Loucy (cell line): Measurements from ENCODE around the gene DHX30.

Experiments
- H2AFZ ChIP-seq: fragments of 200-600 bp; sonication (generic); 2 replicates; pipeline ENCODE4 v1.6.0; 2016; ENCODE audit warnings: antibody characterized with exemption, mild to moderate bottlenecking, low read length, moderate library complexity
- H3F3A ChIP-seq: fragments of 200-600 bp; 2 replicates; pipeline ENCODE4 v1.6.0; 2016; ENCODE audit warnings: antibody characterized with exemption, low read depth, mild to moderate bottlenecking
- H3K27me3 ChIP-seq: fragments of 200-600 bp; sonication (generic); 2 replicates; pipeline ENCODE4 v1.6.1; 2014; ENCODE audit warnings: low read length, mild to moderate bottlenecking; ENCODE audit not compliant: insufficient read depth, poor library complexity, severe bottlenecking
- H3K36me3 ChIP-seq: fragments of 200-600 bp; sonication (generic); 2 replicates; pipeline ENCODE4 v1.6.1; 2016; ENCODE audit warnings: low read length; ENCODE audit not compliant: insufficient read depth
- H3K4me1 ChIP-seq: fragments of 200-600 bp; sonication (generic); 2 replicates; pipeline ENCODE4 v1.5.1; 2014; ENCODE audit warnings: low read length, mild to moderate bottlenecking; ENCODE audit not compliant: insufficient read depth, poor library complexity, severe bottlenecking
- H3K4me2 ChIP-seq: fragments of 200-600 bp; sonication (generic); 2 replicates; pipeline ENCODE4 v1.6.0; 2014; ENCODE audit warnings: antibody characterized with exemption, low read length, low read depth, mild to moderate bottlenecking; ENCODE audit not compliant: poor library complexity, severe bottlenecking
- H3K4me3 ChIP-seq: fragments of 200-600 bp; sonication (generic); 2 replicates; pipeline ENCODE4 v1.5.1; 2014; ENCODE audit warnings: low read length, mild to moderate bottlenecking, mixed read lengths; ENCODE audit not compliant: poor library complexity, severe bottlenecking
- H3K79me2 ChIP-seq: fragments of 200-600 bp; sonication (generic); 2 replicates; pipeline ENCODE4 v1.6.1; 2014; ENCODE audit warnings: low read length; ENCODE audit not compliant: insufficient read depth
- H3K9ac ChIP-seq: fragments of 200-600 bp; sonication (generic); 2 replicates; pipeline ENCODE4 v1.6.0; 2014; ENCODE audit warnings: mild to moderate bottlenecking, low read depth, low read length, moderate library complexity; ENCODE audit not compliant: poor library complexity, severe bottlenecking
- H3K9me2 ChIP-seq: fragments of 200-600 bp; sonication (generic); replicated peaks from 2 replicates; pipeline ENCODE4 v1.6.1; 2016; ENCODE audit warnings: low read depth, low read length, mixed read lengths
- H3K9me3 ChIP-seq: fragments of 200-600 bp; sonication (generic); 2 replicates; pipeline ENCODE4 v1.6.1; 2014; ENCODE audit warnings: mild to moderate bottlenecking, antibody characterized with exemption, low read length, low read depth; ENCODE audit not compliant: insufficient read depth
- H4K20me1 ChIP-seq: fragments of 200-600 bp; sonication (generic); 2 replicates; pipeline ENCODE4 v1.6.0; 2014; ENCODE audit warnings: antibody characterized with exemption, low read length, mild to moderate bottlenecking; ENCODE audit not compliant: insufficient read depth, poor library complexity, severe bottlenecking
- CTCF ChIP-seq: fragments of 200-600 bp; sonication (generic); conservative IDR thresholded peaks from 2 replicates; pipeline ENCODE4 v1.5.1; 2014; ENCODE audit warnings: mild to moderate bottlenecking, antibody characterized with exemption, low read length
- EZH2phosphoT487 ChIP-seq: fragments of 200-600 bp; IDR thresholded peaks from 2 replicates; pipeline ENCODE4 v1.6.1; 2018; ENCODE audit warnings: antibody characterized with exemption, mild to moderate bottlenecking, moderate library complexity, borderline replicate concordance

Gene DHX30

DNA sequence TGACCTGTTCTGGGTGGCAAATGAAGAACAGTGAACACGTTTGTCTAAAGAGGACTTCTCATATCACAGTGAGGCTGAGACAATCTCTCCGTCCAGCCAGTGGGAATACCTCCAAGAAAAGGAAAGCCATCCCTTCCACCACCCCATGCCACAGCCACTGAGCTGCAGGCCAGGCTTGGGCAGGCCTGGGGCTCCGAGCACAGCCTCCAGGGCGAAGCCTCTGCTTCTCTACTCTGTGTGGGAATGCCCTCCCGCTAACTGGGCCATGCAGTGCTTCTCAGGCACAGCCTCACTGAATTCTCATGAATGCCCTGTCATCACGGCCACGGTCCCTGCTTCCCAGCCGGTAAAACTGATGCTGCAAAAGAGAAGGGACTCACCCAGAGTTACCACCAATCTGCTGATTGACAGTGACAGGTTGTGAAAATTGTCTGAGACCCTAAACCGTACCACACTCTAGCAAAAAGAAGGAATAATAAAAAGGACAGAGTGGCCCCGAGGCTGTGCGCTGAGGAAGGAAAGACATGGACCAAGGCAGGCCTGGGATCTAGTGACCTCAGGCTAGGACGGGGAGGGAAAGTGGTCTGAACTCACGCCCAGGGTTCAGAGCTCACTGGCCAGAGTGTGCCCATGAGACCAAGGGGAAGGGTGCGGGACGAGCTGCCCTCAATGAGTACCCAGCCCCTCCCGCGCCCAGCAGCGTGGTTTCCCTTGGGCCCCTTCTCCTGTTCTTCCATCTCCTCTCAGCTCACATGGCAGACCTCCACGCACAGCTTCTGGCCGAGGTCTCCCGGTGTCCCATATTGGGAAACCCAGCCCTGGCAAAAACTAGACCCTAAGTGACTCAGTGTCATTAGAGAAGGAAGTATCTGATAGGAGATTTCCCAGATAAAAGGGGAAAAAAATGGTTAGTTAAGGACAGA lies 52.8 kb downstream of the DHX30 start:
- Histone ChIP-seq H3K9me2 (no peaks in the 10 kb centered on the region), H3K9me3 (no peaks in the 10 kb centered on the region), H3K4me1 (no peaks in the 10 kb centered on the region), H3K9ac (no peak overlapping the region), H3K4me2 (no peak overlapping the region), H3K79me2 (no peaks in the 10 kb centered on the region), H4K20me1 (no peaks in the 10 kb centered on the region), H3K4me3 (no peak overlapping the region), H3F3A (no peaks in the 10 kb centered on the region), H3K36me3 (peaks cover 28% of the 10 kb centered on the region; the same call in 1 of the 2 replicates), H2AFZ (no peak overlapping the region), H3K27me3 (no peaks in the 10 kb centered on the region)
- no peak for TF ChIP-seq EZH2phosphoT487
- TF ChIP-seq CTCF: no peak

DNA sequence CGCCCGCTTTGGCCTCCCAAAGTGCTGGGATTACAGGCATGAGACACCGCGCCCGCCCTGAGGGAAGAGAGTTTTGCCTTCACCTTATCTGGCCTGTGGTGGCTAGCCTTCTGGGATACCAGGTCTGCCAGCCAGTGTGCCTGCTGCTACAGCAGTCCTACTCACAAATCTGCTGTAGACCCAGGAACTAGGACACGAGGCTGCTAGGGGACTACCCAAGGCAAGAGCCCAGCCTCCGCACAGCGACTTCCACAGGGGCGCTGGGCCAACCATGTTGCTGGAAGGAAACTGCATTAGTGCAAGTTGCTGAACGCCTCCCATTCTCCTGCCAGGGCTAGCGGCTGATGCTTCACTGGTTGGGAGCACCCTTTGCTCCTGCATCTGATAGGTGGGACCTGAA lies 53.7 kb downstream of the DHX30 start:
- no peaks in the 10 kb centered on the region for H3K9me2 ChIP-seq
- no peaks in the 10 kb centered on the region for H3K9me3 ChIP-seq
- no peaks in the 10 kb centered on the region for H3K4me1 ChIP-seq
- no peak overlapping the region for H3K4me2 ChIP-seq
- H3K9ac ChIP-seq: no peak overlapping the region
- H3K4me3 ChIP-seq: no peak overlapping the region
- peaks cover 21% of the 10 kb centered on the region; the same call in 1 of the 2 replicates for H3K36me3 ChIP-seq
- H3K27me3 ChIP-seq: no peaks in the 10 kb centered on the region
- no peaks in the 10 kb centered on the region for H3K79me2 ChIP-seq
- H3F3A ChIP-seq: no peaks in the 10 kb centered on the region
- TF ChIP-seq CTCF (no peak), EZH2phosphoT487 (no peak)
- H2AFZ ChIP-seq: no peak overlapping the region
- H4K20me1 ChIP-seq: no peaks in the 10 kb centered on the region

- H3K9me2 ChIP-seq: no peaks in the 10 kb centered on the region
- H3F3A ChIP-seq: no peaks in the 10 kb centered on the region
- H2AFZ ChIP-seq: no peak overlapping the region
- H3K4me3 ChIP-seq: no peak overlapping the region
- no peaks in the 10 kb centered on the region for H3K79me2 ChIP-seq
- H4K20me1 ChIP-seq: no peaks in the 10 kb centered on the region
- no peaks in the 10 kb centered on the region for H3K9me3 ChIP-seq
- H3K4me2 ChIP-seq: no peak overlapping the region
- H3K9ac ChIP-seq: no peak overlapping the region
- no peaks in the 10 kb centered on the region for H3K27me3 ChIP-seq
- no peaks in the 10 kb centered on the region for H3K4me1 ChIP-seq
- no peak for TF ChIP-seq EZH2phosphoT487
- TF ChIP-seq CTCF: no peak
- peaks cover 20% of the 10 kb centered on the region; the same call in 1 of the 2 replicates for H3K36me3 ChIP-seq
Observed at GRCh38 chr3:47857151-47857550, 54.2 kb downstream of the DHX30 start.
